ENCODE data around the gene SYT1. TPM values are rescaled to one million over a fixed set of nuclear protein-coding genes. Genes with fewer than 3 reads are reported as not detected.
"Not testable (repeated sequence)": the region's sequence is repeated elsewhere in the genome, so short reads cannot be mapped to it uniquely, and the experiment has no call there.

The SYT1 gene
- polyA plus RNA-seq, 6 donors from 2014 or later: 0.05 to 0.97 (median 0.29) TPM; not detected in 1

DNA sequence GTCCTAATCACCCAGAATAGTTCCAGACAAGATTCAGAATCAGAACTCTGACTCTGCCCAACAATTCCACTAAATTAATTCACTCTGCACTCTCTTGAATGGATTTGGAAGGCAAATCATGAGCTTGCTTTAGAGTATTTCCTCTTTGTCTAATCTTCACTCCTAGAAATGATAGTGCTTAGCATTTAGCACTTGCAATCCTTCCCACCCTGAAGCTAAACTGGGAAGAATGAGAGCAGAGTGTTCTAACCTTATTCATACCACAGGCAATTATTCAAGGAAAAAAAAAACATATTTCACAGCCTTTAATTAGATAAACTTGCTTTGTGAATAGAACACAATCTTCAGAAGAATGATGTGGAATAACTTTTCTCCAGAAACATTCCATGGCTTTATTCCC is 561.5 kb downstream of the SYT1 start:
- ATAC-seq (ENCODE audit: low read depth in 2 of 2): no peak
- DNase-seq: no peak
- Mint-ChIP-seq H3K36me3 (no peaks in the 10 kb centered on the region), H3K27ac (no peak overlapping the region), H3K9me3 (no peaks in the 10 kb centered on the region), H3K4me1 (no peaks in the 10 kb centered on the region), H3K27me3 (peaks cover 0 to 4% (median 0%) of the 10 kb centered on the region in 3 donors), H3K4me3 (no peak overlapping the region)

DNA sequence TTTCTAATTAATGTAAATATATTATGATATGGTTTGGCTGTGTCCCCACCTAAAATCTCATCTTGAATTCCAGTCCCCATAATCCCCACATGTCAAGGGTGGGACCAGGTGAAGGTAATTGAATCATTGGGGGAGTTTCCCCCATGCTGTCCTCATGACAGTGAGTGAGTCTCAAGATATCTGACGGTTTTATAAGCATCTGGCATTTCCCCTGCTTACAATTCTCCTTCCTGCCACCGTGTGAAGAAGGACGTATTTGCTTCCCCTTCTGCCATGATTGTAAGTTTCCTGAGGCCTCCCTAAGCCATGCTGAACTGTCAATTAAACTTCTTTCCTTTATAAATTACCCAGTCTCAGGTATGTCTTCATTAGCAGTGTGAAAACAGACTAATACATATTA is 562.2 kb downstream of the SYT1 start:
- H3K4me1 Mint-ChIP-seq; ATAC-seq (ENCODE audit: low read depth in 2 of 2): not testable (repeated sequence)

DNA sequence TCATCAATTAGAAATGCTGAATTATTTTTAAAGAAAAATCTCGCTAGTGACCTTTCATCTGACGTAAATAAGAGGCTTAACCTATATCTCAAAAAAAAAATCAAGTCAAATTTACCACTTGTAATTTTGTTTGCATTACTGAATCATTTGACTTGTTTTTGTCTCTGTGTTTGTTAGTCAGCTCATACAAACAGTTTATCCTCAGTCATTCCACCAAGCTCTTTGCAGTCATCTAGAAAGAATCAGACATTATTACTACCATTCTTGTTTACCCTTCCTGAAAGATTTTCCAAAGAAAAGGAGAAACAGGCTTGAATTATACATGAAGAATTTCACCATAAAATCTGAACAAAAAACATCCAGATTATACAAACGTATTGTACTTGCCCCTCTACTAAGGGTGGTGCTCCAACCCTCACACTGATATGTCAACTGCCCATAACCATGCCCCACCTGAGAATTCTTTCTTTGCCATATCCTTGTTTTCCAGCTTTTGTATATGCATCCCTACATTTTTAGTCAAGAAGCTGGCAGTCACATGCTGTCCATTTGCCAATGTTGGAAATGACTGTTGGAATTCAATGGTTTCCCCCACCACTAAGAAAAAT is 569.0 kb downstream of the SYT1 start:
- no peaks in the 10 kb centered on the region for H3K36me3 Mint-ChIP-seq
- no peak for ATAC-seq (ENCODE audit: low read depth in 2 of 2)
- H3K4me1 Mint-ChIP-seq: no peaks in the 10 kb centered on the region
- H3K27ac Mint-ChIP-seq: no peak overlapping the region
- H3K9me3 Mint-ChIP-seq: no peaks in the 10 kb centered on the region
- no peak overlapping the region for H3K4me3 Mint-ChIP-seq
- peaks cover 0 to 11% (median 0%) of the 10 kb centered on the region in 3 donors for H3K27me3 Mint-ChIP-seq
- DNase-seq: no peak

More for the DNA sequence above, 562.2 kb downstream of the SYT1 start:
- H3K27me3 Mint-ChIP-seq, DNase-seq, H3K27ac Mint-ChIP-seq, H3K36me3 Mint-ChIP-seq, H3K4me3 Mint-ChIP-seq, H3K9me3 Mint-ChIP-seq: not testable (repeated sequence)

DNA sequence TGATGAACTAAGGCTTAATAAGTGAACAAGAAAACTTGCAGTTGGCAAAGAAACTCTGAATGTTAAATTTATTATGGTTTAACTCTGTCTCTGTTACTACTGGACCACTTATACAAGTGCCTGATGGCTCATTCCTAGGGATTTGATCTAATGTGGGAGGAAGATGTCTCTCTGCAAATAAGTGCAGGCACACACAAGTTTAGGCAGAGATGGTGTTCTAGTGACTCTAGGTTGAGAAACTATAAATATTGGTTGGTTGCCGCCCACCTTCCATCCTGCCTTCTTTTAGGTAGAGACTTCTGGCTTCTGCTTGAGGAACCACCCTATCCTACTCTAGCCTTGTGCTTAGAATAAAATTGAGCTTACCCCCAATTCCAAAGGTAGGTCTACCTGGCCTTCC is 570.0 kb downstream of the SYT1 start:
- H3K27me3 Mint-ChIP-seq: peaks cover 0 to 11% (median 0%) of the 10 kb centered on the region in 3 donors
- DNase-seq (no peak), ATAC-seq (ENCODE audit: low read depth in 2 of 2) (no peak)
- H3K4me3 Mint-ChIP-seq: no peak overlapping the region
- H3K27ac Mint-ChIP-seq: no peak overlapping the region
- H3K4me1 Mint-ChIP-seq: no peaks in the 10 kb centered on the region
- no peaks in the 10 kb centered on the region for H3K9me3 Mint-ChIP-seq
- H3K36me3 Mint-ChIP-seq: no peaks in the 10 kb centered on the region

DNA sequence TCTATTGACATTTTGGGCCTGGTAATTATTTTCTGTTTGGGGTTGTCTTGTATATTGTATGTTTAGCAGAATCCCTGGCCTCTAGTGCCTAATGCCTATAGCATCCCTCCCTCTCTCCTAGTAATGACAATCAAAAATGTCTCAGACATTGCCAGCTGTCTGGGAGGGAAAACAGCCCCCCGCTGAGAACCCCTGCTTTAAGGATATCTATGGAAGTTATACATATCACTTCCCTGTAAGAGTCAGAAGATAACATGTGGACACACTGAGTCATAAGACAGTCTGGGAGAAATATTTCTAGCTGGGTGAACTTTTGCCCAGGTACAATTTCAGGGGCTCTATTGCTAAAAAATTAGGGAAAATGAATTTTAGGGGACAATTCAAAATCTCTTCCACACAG is 571.2 kb downstream of the SYT1 start:
- Mint-ChIP-seq H3K36me3 (no peaks in the 10 kb centered on the region), H3K9me3 (no peaks in the 10 kb centered on the region), H3K27ac (no peak overlapping the region), H3K4me1 (no peaks in the 10 kb centered on the region), H3K27me3 (peaks cover 0 to 11% (median 0%) of the 10 kb centered on the region in 3 donors), H3K4me3 (no peak overlapping the region)
- ATAC-seq (ENCODE audit: low read depth in 2 of 2) (no peak), DNase-seq (no peak)

DNA sequence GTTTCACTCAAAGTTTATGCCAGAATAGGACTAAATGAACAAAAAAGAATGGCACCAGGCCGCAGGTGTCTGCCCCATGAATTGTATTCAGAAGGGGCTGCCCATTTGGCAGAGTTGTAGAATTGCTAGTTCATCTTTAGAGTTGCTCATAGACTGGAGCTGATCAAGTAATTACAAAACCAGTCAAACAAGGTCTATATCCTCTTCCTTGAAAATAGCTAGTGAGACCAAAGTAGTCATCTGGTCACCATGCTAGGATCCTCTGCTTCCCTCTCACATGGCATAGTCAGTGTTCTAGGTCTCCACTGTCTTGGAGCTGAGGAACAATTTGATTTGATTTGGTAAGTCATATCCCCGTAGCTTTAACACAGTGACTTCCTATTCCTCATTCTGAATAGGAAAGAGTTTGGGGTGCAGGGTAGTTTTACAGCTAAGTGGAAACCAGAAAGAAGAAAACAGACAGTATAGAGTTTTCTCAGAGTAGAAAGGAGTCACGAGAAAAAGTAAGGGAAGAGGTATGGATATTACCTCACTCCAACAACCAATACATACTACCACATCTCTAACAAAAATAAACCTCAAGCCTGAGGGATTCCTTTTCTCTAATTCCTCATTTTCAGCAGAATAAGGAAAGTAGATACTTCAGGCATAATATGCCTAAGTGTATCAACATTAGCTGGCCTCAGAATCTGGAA is 574.1 kb downstream of the SYT1 start:
- no peak for ATAC-seq (ENCODE audit: low read depth in 2 of 2)
- no peaks in the 10 kb centered on the region for H3K9me3 Mint-ChIP-seq
- H3K27me3 Mint-ChIP-seq: peaks cover 0 to 11% (median 0%) of the 10 kb centered on the region in 3 donors
- no peak for DNase-seq
- H3K36me3 Mint-ChIP-seq: no peaks in the 10 kb centered on the region
- H3K4me1 Mint-ChIP-seq: no peaks in the 10 kb centered on the region
- H3K4me3 Mint-ChIP-seq: no peak overlapping the region
- H3K27ac Mint-ChIP-seq: no peak overlapping the region

DNA sequence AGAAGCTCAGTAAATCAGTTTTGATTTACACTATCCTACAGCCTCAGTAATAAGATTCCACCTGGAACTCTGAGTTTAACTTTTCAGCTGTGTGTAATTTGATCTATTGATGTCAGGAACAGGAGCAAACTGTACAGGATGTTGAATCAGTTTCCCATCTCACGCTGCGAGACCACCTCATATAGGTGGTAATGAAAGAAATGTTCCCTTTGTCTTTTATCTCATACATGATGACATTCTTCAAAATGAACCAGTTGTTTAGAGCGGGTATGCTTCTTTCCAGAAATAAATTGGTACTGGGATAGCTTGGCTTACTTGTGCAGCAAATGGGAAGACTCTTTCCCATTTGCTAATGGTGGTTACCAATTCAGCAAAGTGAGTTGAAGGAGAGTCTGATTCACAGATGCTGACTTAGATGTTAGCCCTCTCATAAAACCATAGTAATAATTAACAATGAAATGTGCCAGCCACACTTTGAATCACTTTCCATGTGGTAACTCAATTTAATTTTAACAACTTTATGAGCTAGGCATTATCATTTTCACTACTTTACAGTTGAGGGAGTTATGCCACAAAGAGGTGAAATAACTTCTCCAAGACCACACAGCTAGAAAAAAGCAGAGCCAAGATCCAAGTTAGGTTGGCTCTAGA is 574.7 kb downstream of the SYT1 start:
- Mint-ChIP-seq H3K4me3 (no peak overlapping the region), H3K9me3 (no peaks in the 10 kb centered on the region), H3K27me3 (peaks cover 0 to 11% (median 0%) of the 10 kb centered on the region in 3 donors), H3K36me3 (no peaks in the 10 kb centered on the region), H3K27ac (no peak overlapping the region), H3K4me1 (no peaks in the 10 kb centered on the region)
- ATAC-seq (ENCODE audit: low read depth in 2 of 2): no peak
- DNase-seq: no peak

DNA sequence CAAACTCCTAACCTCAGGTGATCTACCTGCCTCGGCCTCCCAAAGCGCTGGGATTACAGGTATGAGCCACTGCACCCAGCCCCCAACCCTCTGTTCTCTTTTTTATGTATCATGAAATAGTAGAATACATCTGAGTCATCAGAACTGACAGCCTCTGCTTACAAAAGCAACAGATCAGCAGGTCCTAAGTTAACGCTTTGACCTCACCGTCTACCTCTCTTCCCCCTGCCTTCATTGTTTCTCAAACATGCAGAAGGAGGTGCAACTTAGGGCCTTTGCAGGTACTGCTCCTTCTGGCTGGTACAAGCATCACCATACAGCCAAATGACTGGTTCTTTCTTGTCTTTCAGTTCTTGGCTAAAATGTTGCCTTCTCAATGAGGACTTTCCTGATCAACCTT is 577.0 kb downstream of the SYT1 start:
- H3K4me3 Mint-ChIP-seq: no peak overlapping the region
- no peak overlapping the region for H3K27ac Mint-ChIP-seq
- no peaks in the 10 kb centered on the region for H3K4me1 Mint-ChIP-seq
- peaks cover 0 to 2% (median 0%) of the 10 kb centered on the region in 7 donors for H3K9me3 Mint-ChIP-seq
- H3K27me3 Mint-ChIP-seq: peaks cover 0 to 10% (median 0%) of the 10 kb centered on the region in 3 donors
- DNase-seq: no peak
- no peak for ATAC-seq (ENCODE audit: low read depth in 2 of 2)
- H3K36me3 Mint-ChIP-seq: no peaks in the 10 kb centered on the region

DNA sequence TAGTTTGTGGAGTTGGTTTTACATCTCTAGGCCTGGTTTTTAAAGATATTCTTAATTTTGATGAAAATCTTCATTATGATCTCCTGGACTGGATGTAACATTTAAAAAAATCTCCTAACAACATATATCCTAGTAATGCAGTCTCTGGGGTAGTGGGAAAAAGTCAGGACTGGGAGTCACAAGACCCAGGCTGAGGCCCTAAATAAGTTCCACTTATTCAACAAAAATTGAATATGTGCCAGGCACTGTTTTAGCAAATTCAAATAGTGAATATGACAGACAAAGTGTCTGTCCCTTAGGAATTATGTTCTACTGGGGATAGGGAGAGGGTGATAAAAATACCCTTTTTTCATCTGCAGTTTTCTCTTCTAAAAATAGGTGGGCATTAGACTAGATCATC is 577.8 kb downstream of the SYT1 start:
- Mint-ChIP-seq H3K4me1 (no peaks in the 10 kb centered on the region), H3K27me3 (peaks cover 0 to 1% (median 0%) of the 10 kb centered on the region in 3 donors), H3K4me3 (no peak overlapping the region), H3K9me3 (peaks cover 0 to 2% (median 0%) of the 10 kb centered on the region in 7 donors), H3K36me3 (no peaks in the 10 kb centered on the region), H3K27ac (no peak overlapping the region)
- ATAC-seq (ENCODE audit: low read depth in 2 of 2) (no peak), DNase-seq (no peak)

DNA sequence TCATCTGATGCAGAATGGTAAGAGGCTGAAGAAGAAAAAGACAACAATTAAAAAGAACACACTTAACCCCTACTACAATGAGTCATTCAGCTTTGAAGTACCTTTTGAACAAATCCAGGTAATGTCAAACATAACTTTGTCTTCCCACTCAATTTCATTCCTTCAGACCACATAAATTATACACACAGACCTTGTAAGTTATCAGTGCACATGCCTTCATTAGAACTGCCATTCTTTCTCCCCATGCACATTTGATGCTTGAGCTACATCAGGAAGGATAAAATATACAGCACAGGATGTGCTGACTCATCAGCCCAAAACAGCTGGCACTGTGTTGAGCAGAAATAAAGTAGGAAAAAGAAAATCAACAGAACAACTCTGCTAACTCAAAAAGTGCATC is 579.5 kb downstream of the SYT1 start:
- Mint-ChIP-seq H3K27ac (peak overlapping the region in 1 of 6 donors; percentile 39), H3K4me1 (no peaks in the 10 kb centered on the region), H3K27me3 (no peaks in the 10 kb centered on the region), H3K4me3 (no peak overlapping the region), H3K36me3 (no peaks in the 10 kb centered on the region), H3K9me3 (peaks cover 0 to 2% (median 0%) of the 10 kb centered on the region in 7 donors)
- no peak for DNase-seq
- ATAC-seq (ENCODE audit: low read depth in 2 of 2): no peak

DNA sequence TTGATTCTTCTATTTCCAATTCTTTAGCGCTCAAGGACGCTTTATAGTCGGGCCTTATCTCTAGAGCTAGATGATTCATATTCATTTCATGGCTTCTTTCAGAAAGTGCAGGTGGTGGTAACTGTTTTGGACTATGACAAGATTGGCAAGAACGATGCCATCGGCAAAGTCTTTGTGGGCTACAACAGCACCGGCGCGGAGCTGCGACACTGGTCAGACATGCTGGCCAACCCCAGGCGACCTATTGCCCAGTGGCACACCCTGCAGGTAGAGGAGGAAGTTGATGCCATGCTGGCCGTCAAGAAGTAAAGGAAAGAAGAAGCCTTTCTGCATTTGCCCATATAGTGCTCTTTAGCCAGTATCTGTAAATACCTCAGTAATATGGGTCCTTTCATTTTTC is 584.2 kb downstream of the SYT1 start:
- DNase-seq (no peak), ATAC-seq (ENCODE audit: low read depth in 2 of 2) (no peak)
- H3K9me3 Mint-ChIP-seq: peaks cover 0 to 2% (median 0%) of the 10 kb centered on the region in 7 donors
- H3K27ac Mint-ChIP-seq: no peak overlapping the region
- no peaks in the 10 kb centered on the region for H3K27me3 Mint-ChIP-seq
- H3K4me1 Mint-ChIP-seq: no peaks in the 10 kb centered on the region
- H3K36me3 Mint-ChIP-seq: no peaks in the 10 kb centered on the region
- no peak overlapping the region for H3K4me3 Mint-ChIP-seq

DNA sequence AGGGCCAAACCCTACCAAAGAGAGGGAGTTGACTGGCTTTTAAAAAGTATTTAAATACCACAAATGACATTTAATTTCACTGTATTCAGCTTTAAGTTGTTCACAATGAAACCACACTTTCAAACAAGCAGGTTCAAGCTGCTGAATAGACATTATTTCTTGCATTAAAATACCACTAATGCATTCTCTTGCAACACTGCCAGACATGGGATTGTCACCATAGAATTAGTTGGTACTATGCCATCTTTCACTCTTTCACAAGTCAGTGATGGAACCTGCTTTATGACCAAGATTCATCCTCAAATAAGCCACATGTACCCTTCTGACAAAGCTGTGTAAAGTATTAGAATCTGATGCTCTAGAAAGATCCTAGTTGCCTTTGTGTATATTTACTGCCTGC is 586.8 kb downstream of the SYT1 start:
- H3K27me3 Mint-ChIP-seq: no peaks in the 10 kb centered on the region
- H3K4me1 Mint-ChIP-seq: no peaks in the 10 kb centered on the region
- H3K9me3 Mint-ChIP-seq: no peaks in the 10 kb centered on the region
- ATAC-seq (ENCODE audit: low read depth in 2 of 2) (no peak), DNase-seq (no peak)
- H3K36me3 Mint-ChIP-seq: no peaks in the 10 kb centered on the region
- H3K27ac Mint-ChIP-seq: no peak overlapping the region
- no peak overlapping the region for H3K4me3 Mint-ChIP-seq

DNA sequence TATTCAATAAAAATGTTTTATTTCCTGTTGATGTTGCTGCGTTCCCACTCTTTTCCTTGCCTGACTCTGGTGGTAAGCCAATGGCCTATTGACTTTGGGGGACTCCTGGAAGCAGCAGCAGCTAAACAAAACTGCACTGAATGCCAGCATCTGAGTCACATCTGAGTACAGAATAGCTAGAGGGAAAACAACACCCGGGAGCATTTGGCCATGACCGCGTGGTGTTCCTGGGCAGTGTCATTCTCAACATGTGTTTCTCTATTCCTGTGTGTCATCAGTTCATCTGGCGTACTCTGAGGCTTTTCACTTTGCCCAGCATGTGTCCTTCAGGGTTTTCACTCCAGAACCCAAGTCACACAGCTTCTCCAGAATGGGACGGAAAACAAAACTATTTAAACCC is 587.4 kb downstream of the SYT1 start:
- no peak for ATAC-seq (ENCODE audit: low read depth in 2 of 2)
- H3K4me3 Mint-ChIP-seq: no peak overlapping the region
- no peaks in the 10 kb centered on the region for H3K36me3 Mint-ChIP-seq
- no peaks in the 10 kb centered on the region for H3K27me3 Mint-ChIP-seq
- H3K9me3 Mint-ChIP-seq: no peaks in the 10 kb centered on the region
- no peak overlapping the region for H3K27ac Mint-ChIP-seq
- no peaks in the 10 kb centered on the region for H3K4me1 Mint-ChIP-seq
- no peak for DNase-seq

DNA sequence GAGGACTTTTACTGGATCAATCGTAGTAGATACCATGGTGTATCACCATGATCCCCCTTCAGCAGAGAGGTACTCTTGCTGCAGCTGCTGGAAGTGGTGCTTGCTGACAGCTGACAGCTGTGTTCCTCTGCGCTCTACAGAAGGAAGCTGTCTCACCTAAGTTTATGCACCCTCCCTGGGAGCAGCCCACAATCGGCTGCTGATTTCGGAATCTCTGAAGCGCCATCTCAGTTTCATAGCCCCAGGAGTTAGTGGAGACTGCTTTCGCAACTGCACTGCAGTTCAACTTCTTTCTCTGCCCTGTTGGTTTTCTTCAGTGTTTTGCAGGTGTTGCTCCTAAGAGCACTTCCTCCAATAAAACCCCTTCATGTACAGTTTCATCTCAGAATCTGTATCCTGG is 588.3 kb downstream of the SYT1 start:
- no peak overlapping the region for H3K4me3 Mint-ChIP-seq
- H3K27ac Mint-ChIP-seq: no peak overlapping the region
- DNase-seq (no peak), ATAC-seq (ENCODE audit: low read depth in 2 of 2) (no peak)
- H3K36me3 Mint-ChIP-seq: no peaks in the 10 kb centered on the region
- H3K9me3 Mint-ChIP-seq: no peaks in the 10 kb centered on the region
- H3K27me3 Mint-ChIP-seq: no peaks in the 10 kb centered on the region
- H3K4me1 Mint-ChIP-seq: no peaks in the 10 kb centered on the region
